T47D (cell line): ENCODE data around the gene CFAP157.

ENCODE experiments used
- DNase-seq, 2 experiments: peaks; one replicate each; pipeline versions ENCODE4 v3.0.0 to v3.0.0-alpha.2; 2011 to 2012; ENCODE audit warnings: low read depth in 1 of 2, low spot score in 1 of 2
- JUND ChIP-seq: IDR thresholded peaks from 2 replicates; pipeline ENCODE4 v1.6.1; 2012; ENCODE audit warnings: low read depth
- in situ Hi-C: cut with HindIII; loops from 2 replicates; pipeline ENCODE4 v1.10.0; 2016; ENCODE audit warnings: low sequenced_read_pairs, low pct_unique_long_range_greater_than_20kb

CFAP157 gene

DNA sequence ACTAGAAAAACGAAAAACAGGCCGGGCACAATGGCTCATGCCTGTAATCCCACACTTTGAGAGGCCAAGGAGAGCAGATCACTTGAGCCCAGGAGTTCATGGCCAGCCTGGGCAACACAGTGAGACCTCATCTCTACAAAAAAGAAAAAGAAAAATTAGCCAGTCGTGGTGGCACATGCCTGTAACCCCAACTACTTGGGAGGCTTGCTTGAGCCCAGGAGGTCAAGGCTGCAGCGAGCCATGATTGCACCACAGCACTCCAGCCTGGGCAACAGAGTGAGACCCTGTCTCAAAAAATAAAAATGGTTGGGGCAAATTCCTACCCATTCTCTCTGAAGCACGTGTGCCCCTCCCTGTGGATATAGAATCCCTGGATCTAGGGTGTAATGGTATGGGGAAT lies 8.4 kb upstream of the CFAP157 start:
- in situ Hi-C loops, result no loop called here
- no peak for DNase-seq
- no peak for TF ChIP-seq JUND

- TF ChIP-seq JUND, result no peak
- in situ Hi-C loops, result no loop called here
- DNase-seq, result peak; percentile 72 to 93
These were observed 7.7 kb upstream of the CFAP157 start for GRCh38 chr9:127698985-127699670.

DNA sequence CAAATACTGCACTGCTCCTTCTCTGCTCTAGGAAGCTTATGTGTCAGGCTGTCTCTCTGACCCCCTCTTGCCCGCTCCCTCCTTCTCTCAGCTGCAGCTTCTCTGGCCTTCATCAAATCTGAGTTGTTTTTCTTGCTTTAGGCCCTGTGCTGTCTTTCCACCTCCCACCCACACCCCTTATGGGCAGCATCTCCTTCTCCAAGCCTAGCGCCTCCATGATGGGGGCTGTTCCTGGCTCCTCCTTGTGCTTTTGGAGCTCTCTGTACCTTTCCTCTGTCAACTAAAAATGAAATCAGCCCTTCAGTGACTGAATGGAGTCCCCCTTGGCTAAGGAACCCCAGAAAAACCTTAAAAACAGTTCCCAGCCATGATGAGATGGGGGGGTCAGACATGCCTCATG lies 6.6 kb upstream of the CFAP157 start:
- DNase-seq, result no peak
- in situ Hi-C loops, result no loop called here
- no peak for TF ChIP-seq JUND

- peak in 1 of 2 experiments; percentile 63 for DNase-seq
- TF ChIP-seq JUND, result no peak
- in situ Hi-C loops, result no loop called here
These were observed 6.1 kb upstream of the CFAP157 start for GRCh38 chr9:127700594-127701255.

DNA sequence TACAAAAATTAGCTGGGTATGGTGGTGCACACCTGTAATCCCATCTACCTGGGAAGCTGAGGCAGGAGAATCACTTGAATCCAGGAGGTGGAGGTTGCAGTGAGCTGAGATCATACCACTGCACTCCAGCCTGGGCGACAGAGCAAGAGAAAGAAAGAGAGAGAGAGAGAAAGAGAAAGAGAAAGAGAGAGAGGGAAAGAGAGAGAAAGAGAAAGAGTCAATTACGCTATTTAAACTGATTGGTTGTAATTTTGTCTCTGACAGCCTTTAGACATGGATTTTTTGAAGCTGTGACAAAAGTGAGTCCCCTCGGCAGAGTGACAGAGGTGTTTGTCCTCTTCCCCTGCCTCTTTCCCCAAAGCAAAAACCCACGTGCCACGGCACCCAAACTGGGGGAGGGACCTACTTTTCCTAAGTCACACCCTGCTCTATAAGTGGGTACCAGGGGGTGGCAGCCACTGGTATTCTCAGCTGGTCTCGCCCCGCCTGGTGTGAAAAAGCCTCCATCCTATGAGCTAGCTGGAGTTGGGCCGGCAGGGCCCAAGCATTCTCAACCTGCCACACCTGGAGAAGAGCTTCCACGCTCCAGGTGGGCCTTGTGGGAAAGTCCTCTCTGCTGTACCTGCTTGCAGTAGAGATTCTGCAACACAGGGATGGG lies 3.4 kb upstream of the CFAP157 start:
- in situ Hi-C loops, result no loop called here
- no peak for TF ChIP-seq JUND
- DNase-seq, result no peak

DNA sequence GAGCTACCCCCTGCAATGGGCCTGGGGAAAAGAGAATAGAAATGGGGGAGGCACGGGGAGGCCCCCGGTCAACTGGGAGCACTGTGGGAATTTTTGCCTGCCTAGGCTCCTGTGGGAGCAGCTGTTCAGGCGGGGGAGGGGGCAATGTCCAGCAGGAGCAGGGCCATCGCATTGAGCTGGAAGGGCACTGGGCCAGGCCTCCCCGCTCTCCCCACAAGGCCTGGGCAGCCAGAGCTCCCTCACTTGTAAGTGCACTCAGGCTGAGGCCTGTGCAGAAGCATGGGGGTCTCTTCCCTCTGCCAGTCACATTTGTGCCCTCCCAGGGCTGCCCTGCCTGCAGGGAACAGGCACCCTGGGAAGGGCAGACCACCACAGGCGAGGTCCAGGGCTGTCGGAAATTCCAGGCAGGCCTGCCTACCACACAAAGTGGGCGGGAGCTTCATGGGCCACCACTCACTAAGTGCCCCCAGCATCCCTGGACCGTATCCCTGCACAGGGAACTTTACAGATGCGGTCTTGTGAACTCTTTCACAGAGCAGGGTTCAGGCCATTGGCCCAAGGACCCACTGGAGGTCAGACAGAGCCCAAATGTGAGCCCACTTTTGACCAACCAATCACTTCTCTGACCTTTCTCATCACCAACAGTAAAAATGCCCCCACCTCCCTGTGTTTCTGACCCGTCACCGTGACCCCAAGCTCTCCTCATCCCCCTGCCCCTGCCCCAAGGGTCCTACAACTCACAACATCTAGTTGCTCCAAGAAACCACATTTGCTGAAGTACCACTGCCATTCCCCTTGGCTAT lies 1.0 kb upstream of the CFAP157 start:
- in situ Hi-C loops, result no loop called here
- TF ChIP-seq JUND, result no peak
- DNase-seq, result no peak

GRCh38 chr9:127707766-127708165 lies 978 bp downstream of the CFAP157 start:
- DNase-seq, result peak; percentile 63 to 88
- in situ Hi-C loops, result no loop called here

DNA sequence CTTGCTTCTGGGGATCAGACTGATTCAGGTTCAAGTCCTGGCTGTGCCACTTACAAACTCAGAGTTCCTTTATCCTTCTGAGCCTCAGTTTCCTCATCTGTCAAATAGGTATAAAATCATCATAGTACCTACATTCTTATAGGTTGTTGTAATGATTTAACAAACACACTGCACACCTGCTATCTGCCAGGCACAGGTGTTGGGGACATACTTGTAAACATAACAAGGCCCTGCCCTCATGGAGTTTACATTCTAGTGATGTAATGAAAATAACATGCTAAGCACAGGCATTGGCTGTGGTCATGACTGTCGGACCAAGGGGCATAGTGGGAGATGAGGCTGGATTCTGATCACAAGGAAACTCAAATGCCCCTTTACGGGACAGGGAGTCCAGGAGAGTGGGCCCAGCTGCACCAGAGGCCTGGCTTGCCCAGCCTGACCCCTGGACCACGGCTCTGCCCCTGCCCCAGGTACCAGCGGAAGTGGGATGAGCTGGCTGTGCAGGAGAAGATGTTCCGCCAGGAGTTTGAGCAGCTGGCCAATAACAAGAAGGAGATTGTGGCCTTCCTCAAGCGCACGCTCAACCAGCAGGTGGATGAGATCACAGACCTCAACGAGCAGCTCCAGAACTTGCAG lies 2.3 kb downstream of the CFAP157 start:
- no peak for TF ChIP-seq JUND
- DNase-seq, result no peak
- in situ Hi-C loops, result no loop called here

More at GRCh38 chr9:127707766-127708165, 978 bp downstream of the CFAP157 start:
- no peak for TF ChIP-seq JUND

GRCh38 chr9:127710204-127710783 lies 3.5 kb downstream of the CFAP157 start:
- no peak for TF ChIP-seq JUND
- in situ Hi-C loops, result no loop called here
- DNase-seq, result no peak

DNA sequence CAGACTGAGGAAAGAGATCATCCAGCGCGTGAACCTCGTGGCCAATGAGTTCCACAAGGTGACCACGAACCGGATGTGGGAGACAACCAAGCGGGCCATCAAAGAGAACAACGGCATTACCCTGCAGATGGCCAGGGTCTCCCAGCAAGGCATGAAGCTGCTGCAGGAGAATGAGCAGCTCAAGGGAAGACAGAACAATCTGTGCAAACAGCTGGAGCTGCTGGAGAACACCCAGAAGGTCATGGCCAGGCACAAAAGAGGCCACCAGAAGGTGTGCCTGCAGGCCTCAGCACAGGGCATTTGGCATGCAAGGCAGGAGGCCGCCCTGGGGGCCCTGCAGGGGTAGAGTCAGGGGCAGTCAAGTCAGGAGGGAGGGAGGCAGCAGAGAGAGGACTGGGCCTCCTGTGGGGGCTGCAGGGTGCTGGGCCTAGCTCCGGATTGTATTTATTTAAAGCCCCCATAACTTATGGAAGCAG lies 4.5 kb downstream of the CFAP157 start:
- TF ChIP-seq JUND, result no peak
- in situ Hi-C loops, result no loop called here
- DNase-seq, result no peak

DNA sequence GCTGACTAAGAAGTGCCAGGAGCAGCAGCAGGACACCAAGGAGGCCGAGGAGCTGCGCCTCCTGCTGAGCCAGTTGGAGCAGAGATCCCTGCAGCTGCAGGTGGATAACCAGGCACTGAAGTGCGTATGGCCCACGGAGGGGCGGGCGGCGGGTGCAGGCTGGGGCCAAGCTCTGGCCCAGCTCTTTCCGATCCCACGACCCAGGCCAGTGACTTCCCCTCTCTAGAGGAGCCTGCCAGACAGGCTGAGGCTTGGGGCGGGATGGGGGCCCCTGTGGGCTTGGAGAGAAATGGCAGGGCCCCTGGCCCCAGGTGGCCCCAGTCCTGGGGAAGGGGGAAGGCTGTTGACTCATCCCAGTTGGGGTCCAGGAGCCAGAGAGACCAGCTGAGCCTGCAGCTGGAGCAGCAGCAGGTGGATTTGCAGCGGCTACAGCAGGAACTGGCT lies 5.1 kb downstream of the CFAP157 start:
- TF ChIP-seq JUND, result no peak
- in situ Hi-C loops, result no loop called here

GRCh38 chr9:127712371-127712770 lies 5.6 kb downstream of the CFAP157 start:
- DNase-seq, result no peak
- in situ Hi-C loops, result no loop called here
- TF ChIP-seq JUND, result no peak

More for the DNA sequence above, 5.1 kb downstream of the CFAP157 start:
- DNase-seq, result no peak
